ENCODE results near the gene UCN. TPM values are rescaled to one million over a fixed set of nuclear protein-coding genes. Genes with fewer than 3 reads are reported as not detected.

Gene UCN
- total RNA-seq, 3 donors from 2014 or later (not counting 1 experiment from before 2014, with no cell fraction given) = 1.6 to 3.6 (median 2.4) TPM

- intact Hi-C loops (cut with micrococcal nuclease) = no loop called here
- Mint-ChIP-seq H3K27me3 (ENCODE audit: low read depth in 2 of 2) (peaks cover 5 to 6% of the 10 kb centered on the region in 2 donors), H3K36me3 (no peaks in the 10 kb centered on the region), H3K4me3 (peak overlapping the region; percentile 66), H3K9me3 (no peaks in the 10 kb centered on the region), H3K4me1 (peaks cover 0 to 12% of the 10 kb centered on the region in 2 donors), H3K27ac (peak overlapping the region in 1 of 2 donors; percentile 36)
- Histone ChIP-seq H3K4me3 (ENCODE audit: low read length) (peak overlapping the region; percentile 26), H3K36me3 (ENCODE audit: control insufficient read depth, insufficient read depth, low read length) (peaks cover 4% of the 10 kb centered on the region), H3K27me3 (ENCODE audit: control insufficient read depth, insufficient read depth, low read length) (peaks cover 11% of the 10 kb centered on the region), H3K9me3 (ENCODE audit: control insufficient read depth, insufficient read depth, low read length) (no peaks in the 10 kb centered on the region), H3K27ac (ENCODE audit: low read length) (no peak overlapping the region), H3K4me1 (ENCODE audit: control insufficient read depth, insufficient read depth, low read length) (peaks cover 20% of the 10 kb centered on the region)
- TF ChIP-seq CTCF (IDR thresholded peaks at IDR 0.05) = no peak
- peak; percentile 32 to 64 (median 60) for ATAC-seq
- WGBS (ENCODE audit: insufficient coverage) = 5% methylated on average over 51 of the region's 51 CpGs
- peak in 1 of 2 donors; percentile 52 for DNase-seq
Observed at GRCh38 chr2:27306573-27307286, 1.5 kb downstream of the UCN start.

GRCh38 chr2:27306136-27306535 is 2.1 kb downstream of the UCN start:
- no peaks in the 10 kb centered on the region for H3K9me3 Mint-ChIP-seq
- ATAC-seq = peak in 2 of 3 donors; percentile 11 to 27
- peaks cover 0 to 12% of the 10 kb centered on the region in 2 donors for H3K4me1 Mint-ChIP-seq
- no peak for TF ChIP-seq CTCF (IDR thresholded peaks at IDR 0.05)
- 38% methylated on average over 26 of the region's 26 CpGs for WGBS (ENCODE audit: insufficient coverage)
- Histone ChIP-seq H3K4me1 (ENCODE audit: control insufficient read depth, insufficient read depth, low read length) (peaks cover 20% of the 10 kb centered on the region), H3K36me3 (ENCODE audit: control insufficient read depth, insufficient read depth, low read length) (no peaks in the 10 kb centered on the region), H3K4me3 (ENCODE audit: low read length) (peak overlapping the region; percentile 26), H3K27me3 (ENCODE audit: control insufficient read depth, insufficient read depth, low read length) (peaks cover 11% of the 10 kb centered on the region), H3K27ac (ENCODE audit: low read length) (no peak overlapping the region), H3K9me3 (ENCODE audit: control insufficient read depth, insufficient read depth, low read length) (no peaks in the 10 kb centered on the region)
- peaks cover 5 to 6% of the 10 kb centered on the region in 2 donors for H3K27me3 Mint-ChIP-seq (ENCODE audit: low read depth in 2 of 2)
- intact Hi-C loops (cut with micrococcal nuclease) = no loop called here
- peak overlapping the region; percentile 66 for H3K4me3 Mint-ChIP-seq
- no peak for DNase-seq
- no peaks in the 10 kb centered on the region for H3K36me3 Mint-ChIP-seq
- peak overlapping the region in 1 of 2 donors; percentile 36 for H3K27ac Mint-ChIP-seq

GRCh38 chr2:27305516-27305915 is 2.7 kb downstream of the UCN start:
- Histone ChIP-seq H3K4me1 (ENCODE audit: control insufficient read depth, insufficient read depth, low read length) (peaks cover 20% of the 10 kb centered on the region), H3K27me3 (ENCODE audit: control insufficient read depth, insufficient read depth, low read length) (peaks cover 11% of the 10 kb centered on the region), H3K4me3 (ENCODE audit: low read length) (no peak overlapping the region), H3K36me3 (ENCODE audit: control insufficient read depth, insufficient read depth, low read length) (no peaks in the 10 kb centered on the region), H3K27ac (ENCODE audit: low read length) (no peak overlapping the region), H3K9me3 (ENCODE audit: control insufficient read depth, insufficient read depth, low read length) (no peaks in the 10 kb centered on the region)
- DNase-seq = no peak
- H3K4me3 Mint-ChIP-seq = peak overlapping the region; percentile 51
- peaks cover 0 to 12% of the 10 kb centered on the region in 2 donors for H3K4me1 Mint-ChIP-seq
- TF ChIP-seq CTCF (IDR thresholded peaks at IDR 0.05) = no peak
- 95% methylated on average over 16 of the region's 16 CpGs for WGBS (ENCODE audit: insufficient coverage)
- peaks cover 5 to 6% of the 10 kb centered on the region in 2 donors for H3K27me3 Mint-ChIP-seq (ENCODE audit: low read depth in 2 of 2)
- H3K27ac Mint-ChIP-seq = no peak overlapping the region
- ATAC-seq = no peak
- H3K36me3 Mint-ChIP-seq = no peaks in the 10 kb centered on the region
- no peaks in the 10 kb centered on the region for H3K9me3 Mint-ChIP-seq
- intact Hi-C loops (cut with micrococcal nuclease) = no loop called here

All from natural killer cell (primary cell).